Brain microvascular endothelial cell (primary cell): Measurements from ENCODE around the gene IGF2BP3.

Source experiments
- DNase-seq: peaks from one replicate; pipeline ENCODE4 v3.0.0-alpha.2; 2020
- H3K27ac ChIP-seq: fragments of 250-450 bp; sonication (Bioruptor Pico); 2 replicates; pipeline ENCODE4 v1.5.1; 2020; ENCODE audit warnings: mild to moderate bottlenecking, moderate library complexity
- H3K27me3 ChIP-seq: fragments of 250-450 bp; sonication (Bioruptor Pico); replicated peaks from 2 replicates; pipeline ENCODE4 v1.5.1; 2020; ENCODE audit warnings: mild to moderate bottlenecking
- H3K36me3 ChIP-seq: fragments of 250-450 bp; sonication (Bioruptor Pico); replicated peaks from 2 replicates; pipeline ENCODE4 v1.5.1; 2020; ENCODE audit warnings: mild to moderate bottlenecking
- H3K4me3 ChIP-seq: 2 replicates; pipeline ENCODE4 v1.5.1; 2011; ENCODE audit warnings: low read depth, mild to moderate bottlenecking, control low read depth, low read length, moderate library complexity
- CTCF ChIP-seq: IDR thresholded peaks from 2 replicates; pipeline ENCODE4 v1.5.1; 2011; ENCODE audit warnings: low read depth, mild to moderate bottlenecking, moderate library complexity, low read length, control low read depth, inconsistent platforms; ENCODE audit errors: missing control alignments
- in situ Hi-C: cut with HindIII; loops from 2 replicates; pipeline ENCODE4 v1.10.0; 2017; ENCODE audit warnings: low sequenced_read_pairs, low pct_ligation_motif_present

IGF2BP3 gene

GRCh38 chr7:23443974-23444373, 26.3 kb downstream of the IGF2BP3 start:
- in situ Hi-C loops: no loop called here
- H3K27me3 ChIP-seq: no peaks in the 10 kb centered on the region
- no peaks in the 10 kb centered on the region for H3K36me3 ChIP-seq
- H3K27ac ChIP-seq: no peak overlapping the region
- H3K4me3 ChIP-seq: no peak overlapping the region
- no peak for TF ChIP-seq CTCF
- no peak for DNase-seq

- TF ChIP-seq CTCF: no peak
- Histone ChIP-seq H3K27ac (no peak overlapping the region), H3K27me3 (no peaks in the 10 kb centered on the region), H3K4me3 (no peak overlapping the region), H3K36me3 (no peaks in the 10 kb centered on the region)
- in situ Hi-C loops: no loop called here
- DNase-seq: no peak
Observed at GRCh38 chr7:23438171-23438570, 32.1 kb downstream of the IGF2BP3 start.

- no peak for DNase-seq
- Histone ChIP-seq H3K4me3 (no peak overlapping the region), H3K36me3 (no peaks in the 10 kb centered on the region), H3K27me3 (no peaks in the 10 kb centered on the region), H3K27ac (no peak overlapping the region)
- TF ChIP-seq CTCF: no peak
- in situ Hi-C loops: no loop called here
Observed at GRCh38 chr7:23434147-23434917, 36.0 kb downstream of the IGF2BP3 start.

- Histone ChIP-seq H3K27ac (peak overlapping the region; percentile 59), H3K27me3 (no peaks in the 10 kb centered on the region), H3K36me3 (no peaks in the 10 kb centered on the region), H3K4me3 (no peak overlapping the region)
- in situ Hi-C loops: no loop called here
- no peak for TF ChIP-seq CTCF
- DNase-seq: no peak
Observed at GRCh38 chr7:23431702-23432199, 38.5 kb downstream of the IGF2BP3 start.

- in situ Hi-C loops: no loop called here
- Histone ChIP-seq H3K36me3 (no peaks in the 10 kb centered on the region), H3K27me3 (no peaks in the 10 kb centered on the region), H3K4me3 (no peak overlapping the region), H3K27ac (peak overlapping the region; percentile 59)
- no peak for DNase-seq
- TF ChIP-seq CTCF: no peak
Observed at GRCh38 chr7:23430893-23431259, 39.4 kb downstream of the IGF2BP3 start.

- Histone ChIP-seq H3K36me3 (no peaks in the 10 kb centered on the region), H3K4me3 (no peak overlapping the region), H3K27me3 (no peaks in the 10 kb centered on the region), H3K27ac (no peak overlapping the region)
- TF ChIP-seq CTCF: no peak
- in situ Hi-C loops: no loop called here
- peak; percentile 35 for DNase-seq
Observed at GRCh38 chr7:23426876-23427275, 43.4 kb downstream of the IGF2BP3 start.
